K562 (cell line): ENCODE measurements around the gene FGD6. TPM values are rescaled to one million over a fixed set of nuclear protein-coding genes. Genes with fewer than 3 reads are reported as not detected.

Experiments
- ATAC-seq: fragments of 200-7000 bp; cut with Tn5 transposase; 3 replicates; pipeline ENCODE4 v1.9.1; 2020; ENCODE audit warnings: moderate library complexity
- BruUV-seq: library from RNA; stranded (reverse); fragments of 400-500 nt; replicated peaks from 2 replicates; lab custom pipeline; 2021; lab: Mats Ljungman, UMichigan
- CTCF ChIA-PET: fragments of 300-600 bp; formaldehyde crosslinking; extraction: SDS; loops from one replicate; lab custom pipeline; 2021; ENCODE audit warnings: low intra/inter-chr PET ratio; lab: Yijun Ruan, JAX
- POLR2A ChIA-PET: fragments of 300-600, 350-650 bp; sonication (Branson Sonifier 250); formaldehyde crosslinking; extraction: SDS; loops from one replicate; lab custom pipeline; 2021; ENCODE audit warnings: antibody characterized with exemption, inconsistent platforms; lab: Yijun Ruan, JAX
- DNase-seq, 4 experiments: peaks; one replicate each; pipeline versions ENCODE4 v3.0.0 to v3.0.0-alpha.2; 2011 to 2018; ENCODE audit warnings: low spot score in 3 of 4, mixed read lengths in 3 of 4; ENCODE audit errors: extremely low read depth in 1 of 4
- FAIRE-seq: peaks from 2 replicates; lab custom pipeline; 2011; peaks lifted over from hg19 to GRCh38; lab: Jason Lieb, UNC
- H2AFZ ChIP-seq: 2 replicates; pipeline ENCODE4 v1.6.0; 2011; ENCODE audit warnings: low read depth, low read length, control low read depth, inconsistent platforms
- H3K27ac ChIP-seq: fragments of 200-600 bp; 3 replicates; pipeline ENCODE4 v1.8.0; 2011; ENCODE audit warnings: low read depth, mild to moderate bottlenecking, control low read depth, inconsistent platforms, low read length, moderate library complexity, mixed read lengths; ENCODE audit errors: extremely low read depth
- H3K27me3 ChIP-seq, 2 experiments: fragments of 300-600 bp in 1 of 2; 2 replicates in 1 of 2; 3 replicates in 1 of 2; pipeline versions ENCODE4 v1.6.0 to v1.8.0; 2011; ENCODE audit warnings: inconsistent platforms in 2 of 2, low read length in 2 of 2, mild to moderate bottlenecking in 1 of 2, mixed read lengths in 1 of 2, moderate library complexity in 1 of 2; ENCODE audit not compliant: control insufficient read depth in 2 of 2, insufficient read depth in 2 of 2
- H3K36me3 ChIP-seq: fragments of 300-600 bp; 3 replicates; pipeline ENCODE4 v1.8.0; 2011; ENCODE audit warnings: mild to moderate bottlenecking, low read length, inconsistent platforms; ENCODE audit not compliant: control insufficient read depth, insufficient read depth
- H3K4me1 ChIP-seq, 2 experiments: fragments of 200-600 bp in 1 of 2; replicated peaks in 1 of 2; 2 replicates in 1 of 2; 3 replicates in 1 of 2; pipeline versions ENCODE4 v1.5.1 to v1.8.0; 2011; ENCODE audit warnings: inconsistent platforms in 2 of 2, low read length in 2 of 2, mild to moderate bottlenecking in 1 of 2, mixed read lengths in 1 of 2, moderate library complexity in 1 of 2; ENCODE audit not compliant: control insufficient read depth in 2 of 2, insufficient read depth in 2 of 2
- H3K4me2 ChIP-seq: 2 replicates; pipeline ENCODE4 v1.6.1; 2011; ENCODE audit warnings: low read length, control low read depth, inconsistent platforms, mixed read lengths; ENCODE audit not compliant: insufficient read depth
- H3K4me3 ChIP-seq: fragments of 200-600 bp; sonication (generic), shearing (Covaris generic); 2 replicates; pipeline ENCODE4 v1.5.1; 2016; ENCODE audit warnings: control low read depth, inconsistent platforms
- H3K79me2 ChIP-seq: fragments of 200-600 bp; 3 replicates; pipeline ENCODE4 v1.8.0; 2011; ENCODE audit warnings: low read length, inconsistent platforms; ENCODE audit not compliant: control insufficient read depth, insufficient read depth
- H3K9ac ChIP-seq, 2 experiments: 2 replicates each; pipeline versions ENCODE4 v1.6.0 to v1.6.1; 2011; ENCODE audit warnings: low read depth in 2 of 2, low read length in 2 of 2, control low read depth in 1 of 2, inconsistent platforms in 1 of 2, mild to moderate bottlenecking in 1 of 2, mixed read lengths in 1 of 2; ENCODE audit not compliant: insufficient read depth in 1 of 2
- H3K9me1 ChIP-seq: one replicate; pipeline ENCODE4 v1.6.0; 2011; ENCODE audit warnings: inconsistent platforms, mild to moderate bottlenecking, low read length, moderate library complexity; ENCODE audit not compliant: control insufficient read depth, insufficient read depth
- H3K9me3 ChIP-seq: replicated peaks from 2 replicates; pipeline ENCODE4 v1.5.1; 2011; ENCODE audit warnings: low read depth, low read length, inconsistent platforms; ENCODE audit not compliant: control insufficient read depth, insufficient read depth
- H4K20me1 ChIP-seq: replicated peaks from 2 replicates; pipeline ENCODE4 v1.6.1; 2011; ENCODE audit warnings: low read length, inconsistent platforms, mixed read lengths; ENCODE audit not compliant: control insufficient read depth, insufficient read depth
- BCL6 ChIP-seq: fragments of 250-450 bp; sonication (Bioruptor Pico); IDR thresholded peaks from 2 replicates; pipeline ENCODE4 v1.4.0; 2020
- CBFB ChIP-seq: sonication (generic); formaldehyde crosslinking; IDR thresholded peaks from 2 replicates; pipeline ENCODE4 v1.4.0; 2020; ENCODE audit warnings: mild to moderate bottlenecking, missing genetic modification reagents
- CSDE1 ChIP-seq, 2 experiments: fragments of 450-650 bp; IDR thresholded peaks; 2 replicates each; pipeline ENCODE4 v1.6.1; 2016; ENCODE audit warnings: mild to moderate bottlenecking in 1 of 2
- CTBP1 ChIP-seq: fragments of 450-650 bp; IDR thresholded peaks from 2 replicates; pipeline ENCODE4 v1.6.1; 2016; ENCODE audit warnings: borderline replicate concordance
- DIDO1 ChIP-seq: fragments of 450-650 bp; IDR thresholded peaks from 2 replicates; pipeline ENCODE4 v1.6.1; 2016; ENCODE audit warnings: low read depth, missing biosample characterization, missing genetic modification characterization
- EWSR1 ChIP-seq: fragments of 450-650 bp; IDR thresholded peaks from 2 replicates; pipeline ENCODE4 v1.6.1; 2018; ENCODE audit warnings: borderline replicate concordance, mild to moderate bottlenecking, low read depth, moderate library complexity; ENCODE audit not compliant: partially characterized antibody
- NFYB ChIP-seq: IDR thresholded peaks from 2 replicates; pipeline ENCODE4 v1.6.1; 2011; ENCODE audit warnings: mild to moderate bottlenecking, moderate library complexity; ENCODE audit not compliant: insufficient read length; ENCODE audit errors: extremely low read depth
- SNIP1 ChIP-seq: fragments of 450-650 bp; IDR thresholded peaks from 2 replicates; pipeline ENCODE4 v1.7.1; 2017; ENCODE audit warnings: low read depth, mild to moderate bottlenecking
- ZNF561 ChIP-seq: fragments of 450-650 bp; formaldehyde crosslinking; conservative IDR thresholded peaks from 2 replicates; pipeline ENCODE4 v1.4.0; 2020; ENCODE audit warnings: mild to moderate bottlenecking, moderate library complexity
- WGBS: fragments of 100-300 bp; shearing (Covaris generic); methylation state at CpG from one replicate; pipeline ENCODE4 v1.1.6; 2016; ENCODE audit warnings: low coverage, mixed read lengths; ENCODE audit not compliant: insufficient coverage; ENCODE audit errors: missing lambda C conversion rate; 5-methylcytosine and 5-hydroxymethylcytosine counted together
- in situ Hi-C: fragments of 300-500 bp; cut with MboI; formaldehyde crosslinking; loops from 4 replicates; pipeline ENCODE4 v1.15.0; 2018; ENCODE audit warnings: inconsistent platforms, mixed read lengths
- intact Hi-C: fragments of 100-400 bp; cut with micrococcal nuclease; formaldehyde crosslinking; loops from 2 replicates; pipeline ENCODE4 v1.14.2; 2022
- polyA plus RNA-seq, 8 experiments: library from polyadenylated mRNA; depleted of rRNA in 4 of 8; stranded (reverse) in 5 of 8; unstranded in 3 of 8; fragments of >200 nt; fragmentation: Nextera tagmentation in 2 of 8; fragmentation: Illumina TruSeq in 1 of 8; extraction: Ambion mirVana in 2 of 8; extraction: Trizol in 1 of 8; gene quantifications; 2 replicates each; pipeline versions ENCODE4 v1.2.1 to v1.2.3, GENCODE V29; 2011 to 2014; ENCODE audit warnings: inconsistent platforms in 1 of 8, missing spikeins in 1 of 8
- total RNA-seq, 7 experiments: library from RNA; depleted of rRNA in 6 of 7; stranded (reverse); fragments of >200 nt in 6 of 7; fragmentation: Illumina TruSeq in 2 of 7; extraction: Trizol in 2 of 7; gene quantifications; 2 replicates each; pipeline versions ENCODE4 v1.2.1 to v1.2.3, GENCODE V29; 2011 to 2021; ENCODE audit warnings: low replicate concordance in 1 of 7
- TF ChIP-seq, protein P1 (sequence below): fragments of 150-350 bp; IDR thresholded peaks from 2 replicates; pipeline ENCODE4 v1.6.1; 2014; ENCODE audit warnings: low read depth, mild to moderate bottlenecking, low read length, borderline replicate concordance

Gene FGD6
- total and polyA plus RNA-seq, 9 of the 15 experiments (the other 6 are each of a cell fraction or from before 2014, with no cell fraction given), result 1.5 to 11.1 (median 5.8) TPM

- H3K9me3 ChIP-seq, result no peaks in the 10 kb centered on the region
- H2AFZ ChIP-seq, result no peak overlapping the region
- TF ChIP-seq, protein P1, sequence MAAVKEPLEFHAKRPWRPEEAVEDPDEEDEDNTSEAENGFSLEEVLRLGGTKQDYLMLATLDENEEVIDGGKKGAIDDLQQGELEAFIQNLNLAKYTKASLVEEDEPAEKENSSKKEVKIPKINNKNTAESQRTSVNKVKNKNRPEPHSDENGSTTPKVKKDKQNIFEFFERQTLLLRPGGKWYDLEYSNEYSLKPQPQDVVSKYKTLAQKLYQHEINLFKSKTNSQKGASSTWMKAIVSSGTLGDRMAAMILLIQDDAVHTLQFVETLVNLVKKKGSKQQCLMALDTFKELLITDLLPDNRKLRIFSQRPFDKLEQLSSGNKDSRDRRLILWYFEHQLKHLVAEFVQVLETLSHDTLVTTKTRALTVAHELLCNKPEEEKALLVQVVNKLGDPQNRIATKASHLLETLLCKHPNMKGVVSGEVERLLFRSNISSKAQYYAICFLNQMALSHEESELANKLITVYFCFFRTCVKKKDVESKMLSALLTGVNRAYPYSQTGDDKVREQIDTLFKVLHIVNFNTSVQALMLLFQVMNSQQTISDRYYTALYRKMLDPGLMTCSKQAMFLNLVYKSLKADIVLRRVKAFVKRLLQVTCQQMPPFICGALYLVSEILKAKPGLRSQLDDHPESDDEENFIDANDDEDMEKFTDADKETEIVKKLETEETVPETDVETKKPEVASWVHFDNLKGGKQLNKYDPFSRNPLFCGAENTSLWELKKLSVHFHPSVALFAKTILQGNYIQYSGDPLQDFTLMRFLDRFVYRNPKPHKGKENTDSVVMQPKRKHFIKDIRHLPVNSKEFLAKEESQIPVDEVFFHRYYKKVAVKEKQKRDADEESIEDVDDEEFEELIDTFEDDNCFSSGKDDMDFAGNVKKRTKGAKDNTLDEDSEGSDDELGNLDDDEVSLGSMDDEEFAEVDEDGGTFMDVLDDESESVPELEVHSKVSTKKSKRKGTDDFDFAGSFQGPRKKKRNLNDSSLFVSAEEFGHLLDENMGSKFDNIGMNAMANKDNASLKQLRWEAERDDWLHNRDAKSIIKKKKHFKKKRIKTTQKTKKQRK, result no peak
- no peak for TF ChIP-seq CBFB (CRISPR knock-in tag)
- TF ChIP-seq CSDE1 (IDR thresholded peaks at IDR 0.05), result no peak
- TF ChIP-seq ZNF561 (CRISPR knock-in tag), result no peak
- TF ChIP-seq BCL6, result no peak
- TF ChIP-seq SNIP1, result no peak
- TF ChIP-seq DIDO1, result no peak
- TF ChIP-seq EWSR1, result no peak
- no peak for TF ChIP-seq CTBP1
- no peak for TF ChIP-seq NFYB
- ChIA-PET POLR2A (interaction anchor here (0.7 kb wide), 1 partner anchor 35 kb away, joined by 3 read pairs; no protein-coding TSS in a partner anchor), CTCF (no interaction called here)
- intact Hi-C loops, result no loop called here
- no peaks in the 10 kb centered on the region for H3K4me1 ChIP-seq
- H3K9me1 ChIP-seq, result no peaks in the 10 kb centered on the region
- no peak overlapping the region for H3K27ac ChIP-seq
- H3K4me2 ChIP-seq, result no peak overlapping the region
- no TSS peak for BruUV-seq
- H3K4me3 ChIP-seq, result no peak overlapping the region
- H4K20me1 ChIP-seq, result no peaks in the 10 kb centered on the region
- FAIRE-seq, result no peak
- H3K27me3 ChIP-seq, result no peaks in the 10 kb centered on the region
- in situ Hi-C loops, result loop anchor here (5.0 kb wide), 1 partner anchor 91 kb away; the partner anchor contains the start of genes FGD6 and VEZT
- no peaks in the 10 kb centered on the region for H3K36me3 ChIP-seq
- H3K9ac ChIP-seq, result no peak overlapping the region
- DNase-seq, result no peak
- no peaks in the 10 kb centered on the region for H3K79me2 ChIP-seq
- no peak for ATAC-seq
- WGBS, result 68% methylated on average over 3 of the region's 3 CpGs
These were observed 90.5 kb downstream of the FGD6 start for GRCh38 chr12:95126736-95127135.
